Fibroblast of mammary gland (primary cell): ENCODE measurements around the gene CACNA1H.

Experiments
- DNase-seq: peaks from one replicate; pipeline ENCODE4 v3.0.0-alpha.2; 2010; ENCODE audit warnings: low read depth
- H3K4me3 ChIP-seq: 2 replicates; pipeline ENCODE4 v1.5.1; 2011; ENCODE audit warnings: low read depth, mild to moderate bottlenecking, low read length, moderate library complexity; ENCODE audit not compliant: control insufficient read depth
- TF ChIP-seq, protein P1 (sequence below): conservative IDR thresholded peaks from 2 replicates; pipeline ENCODE4 v1.5.1; 2011; ENCODE audit warnings: low read depth, low read length, inconsistent platforms; ENCODE audit not compliant: control insufficient read depth, insufficient read depth

Gene CACNA1H

DNA sequence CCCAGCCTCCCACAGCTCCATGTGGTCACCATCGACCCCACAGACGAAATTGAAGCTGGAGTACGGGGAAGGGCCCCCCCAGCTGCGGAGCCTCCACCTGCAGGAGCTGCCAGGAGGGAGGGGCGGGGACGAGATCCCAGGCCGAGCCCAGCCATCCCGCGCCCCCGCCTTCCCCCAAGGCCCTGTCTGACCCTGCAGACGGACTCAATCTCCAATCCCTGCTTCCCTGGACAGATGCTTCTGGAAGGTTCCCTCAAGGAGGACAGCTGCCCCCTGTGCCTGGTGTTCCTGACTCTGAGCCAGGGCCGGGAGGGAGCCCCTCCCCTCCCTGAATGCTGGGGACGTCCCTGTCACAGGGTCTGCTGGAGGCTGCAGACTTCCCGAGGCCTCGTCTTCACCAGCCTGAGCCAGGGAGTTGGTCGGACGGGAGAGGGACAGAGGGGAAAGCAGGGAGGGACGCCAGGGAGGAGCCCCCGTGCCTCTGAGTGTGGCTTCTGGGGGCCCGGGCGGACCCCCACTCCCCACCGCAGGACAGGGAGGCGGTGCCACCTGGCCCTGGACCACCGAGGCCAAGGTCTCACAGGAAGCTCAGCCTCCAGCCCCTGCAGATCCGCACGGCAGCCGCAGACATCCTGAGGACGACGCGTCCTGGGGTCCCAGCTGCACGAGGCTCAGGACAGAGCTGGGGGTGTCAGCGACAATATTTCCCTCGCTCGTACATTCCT, 35.6 kb upstream of the CACNA1H start:
- H3K4me3 ChIP-seq = no peak overlapping the region
- DNase-seq = no peak
- TF ChIP-seq, protein P1, sequence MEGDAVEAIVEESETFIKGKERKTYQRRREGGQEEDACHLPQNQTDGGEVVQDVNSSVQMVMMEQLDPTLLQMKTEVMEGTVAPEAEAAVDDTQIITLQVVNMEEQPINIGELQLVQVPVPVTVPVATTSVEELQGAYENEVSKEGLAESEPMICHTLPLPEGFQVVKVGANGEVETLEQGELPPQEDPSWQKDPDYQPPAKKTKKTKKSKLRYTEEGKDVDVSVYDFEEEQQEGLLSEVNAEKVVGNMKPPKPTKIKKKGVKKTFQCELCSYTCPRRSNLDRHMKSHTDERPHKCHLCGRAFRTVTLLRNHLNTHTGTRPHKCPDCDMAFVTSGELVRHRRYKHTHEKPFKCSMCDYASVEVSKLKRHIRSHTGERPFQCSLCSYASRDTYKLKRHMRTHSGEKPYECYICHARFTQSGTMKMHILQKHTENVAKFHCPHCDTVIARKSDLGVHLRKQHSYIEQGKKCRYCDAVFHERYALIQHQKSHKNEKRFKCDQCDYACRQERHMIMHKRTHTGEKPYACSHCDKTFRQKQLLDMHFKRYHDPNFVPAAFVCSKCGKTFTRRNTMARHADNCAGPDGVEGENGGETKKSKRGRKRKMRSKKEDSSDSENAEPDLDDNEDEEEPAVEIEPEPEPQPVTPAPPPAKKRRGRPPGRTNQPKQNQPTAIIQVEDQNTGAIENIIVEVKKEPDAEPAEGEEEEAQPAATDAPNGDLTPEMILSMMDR = no peak

DNA sequence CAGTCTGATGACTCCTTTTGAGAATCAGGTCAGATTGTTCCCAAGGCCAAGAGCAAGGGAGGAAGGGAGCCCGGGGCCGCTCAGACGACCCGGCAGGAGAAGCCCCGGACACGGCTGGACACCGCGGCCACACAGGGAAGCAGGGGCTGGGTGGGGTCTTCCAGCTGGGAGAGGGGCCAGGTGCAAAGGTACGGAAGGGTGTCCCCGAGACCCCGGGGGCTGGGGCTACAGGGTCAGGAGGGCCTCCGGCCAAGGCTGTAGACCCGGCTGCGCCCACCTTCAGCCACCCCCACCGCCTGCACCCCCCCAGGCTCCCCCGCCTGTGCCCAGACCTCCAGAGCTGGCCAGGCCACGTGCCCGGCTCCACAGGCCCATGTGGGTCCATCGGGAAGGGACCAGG, 35.0 kb upstream of the CACNA1H start:
- no peak for DNase-seq
- H3K4me3 ChIP-seq = no peak overlapping the region
- TF ChIP-seq, protein P1 = no peak

DNA sequence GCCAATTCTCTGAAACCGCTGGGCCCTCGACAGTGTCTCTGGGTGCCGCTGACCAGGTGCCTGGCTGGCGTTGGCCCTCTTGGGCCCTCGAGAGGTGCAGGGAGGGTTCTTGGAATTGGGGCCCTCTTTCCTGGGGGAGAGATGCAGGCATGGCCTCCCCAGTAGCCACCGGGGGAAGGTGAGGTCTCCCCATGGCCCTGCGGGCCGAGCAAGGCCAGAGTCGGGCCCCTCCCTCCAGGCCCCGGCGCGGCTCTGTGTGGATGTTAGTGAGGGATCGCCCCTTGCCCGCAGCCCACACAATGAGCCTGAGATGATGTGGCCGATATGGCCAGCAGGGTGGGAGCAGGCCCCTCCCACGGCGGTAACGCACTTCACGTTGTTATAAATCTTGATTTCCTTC, 33.8 kb upstream of the CACNA1H start:
- DNase-seq = no peak
- TF ChIP-seq, protein P1 = no peak
- H3K4me3 ChIP-seq = no peak overlapping the region

DNA sequence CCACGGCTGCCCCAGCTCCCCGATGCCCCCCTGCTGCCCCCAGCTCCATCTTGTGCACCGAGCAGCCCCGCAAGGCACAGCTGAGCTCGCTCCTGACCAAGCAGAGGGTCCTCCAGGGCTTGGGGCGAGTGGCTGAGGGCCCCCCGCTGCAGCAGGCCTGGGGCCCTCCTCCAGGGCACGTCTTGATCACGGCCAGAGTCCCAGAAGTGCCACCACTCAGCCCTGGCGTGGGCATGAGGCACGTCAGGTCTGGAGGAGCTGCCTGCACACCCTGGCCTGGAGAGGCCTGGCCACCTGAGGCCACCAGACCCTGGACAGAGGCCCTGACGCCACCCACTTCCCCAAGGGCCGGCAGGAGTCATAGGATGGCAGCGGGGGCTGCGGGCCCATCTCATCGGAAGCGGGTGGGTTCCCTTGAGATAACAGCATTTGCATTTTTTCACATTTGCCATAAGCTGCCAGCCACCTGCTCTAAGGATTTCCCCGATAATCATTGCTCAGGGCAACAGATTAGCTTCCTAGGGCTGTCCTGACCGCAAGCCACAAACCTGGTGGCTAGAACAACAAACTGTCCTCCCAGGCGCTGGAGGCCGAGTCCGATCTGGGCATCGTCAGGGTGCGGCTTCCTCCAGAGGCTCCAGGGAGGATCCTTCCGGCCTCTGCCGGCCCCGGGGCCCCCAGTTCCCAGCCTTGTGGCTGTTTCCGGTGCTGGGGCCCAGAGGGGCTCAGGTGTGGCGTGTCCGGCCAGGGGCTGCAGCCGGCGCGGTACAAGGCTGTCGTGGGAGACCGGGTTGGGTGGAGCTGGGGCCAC, 32.9 kb upstream of the CACNA1H start:
- H3K4me3 ChIP-seq = no peak overlapping the region
- TF ChIP-seq, protein P1 = no peak
- DNase-seq = no peak

DNA sequence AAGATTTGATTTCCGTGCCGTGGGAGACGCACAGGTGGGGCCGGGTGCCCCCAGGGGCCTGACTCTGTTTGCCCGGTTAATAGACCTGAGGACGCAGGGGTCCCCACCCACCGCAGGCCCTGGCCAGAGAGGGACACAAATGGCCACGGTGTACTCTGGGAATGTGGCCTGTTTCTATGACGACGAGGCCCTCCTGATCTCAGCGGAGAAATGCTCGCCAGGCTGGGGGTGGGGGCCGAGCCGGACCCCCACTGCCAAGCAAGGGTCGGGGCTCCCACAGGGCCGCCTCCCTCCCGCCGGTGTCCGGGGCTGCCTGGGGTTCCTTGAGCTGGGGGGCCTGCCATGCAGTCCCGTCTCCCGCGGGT, 32.3 kb upstream of the CACNA1H start:
- H3K4me3 ChIP-seq = no peak overlapping the region
- TF ChIP-seq, protein P1 = no peak
- no peak for DNase-seq

DNA sequence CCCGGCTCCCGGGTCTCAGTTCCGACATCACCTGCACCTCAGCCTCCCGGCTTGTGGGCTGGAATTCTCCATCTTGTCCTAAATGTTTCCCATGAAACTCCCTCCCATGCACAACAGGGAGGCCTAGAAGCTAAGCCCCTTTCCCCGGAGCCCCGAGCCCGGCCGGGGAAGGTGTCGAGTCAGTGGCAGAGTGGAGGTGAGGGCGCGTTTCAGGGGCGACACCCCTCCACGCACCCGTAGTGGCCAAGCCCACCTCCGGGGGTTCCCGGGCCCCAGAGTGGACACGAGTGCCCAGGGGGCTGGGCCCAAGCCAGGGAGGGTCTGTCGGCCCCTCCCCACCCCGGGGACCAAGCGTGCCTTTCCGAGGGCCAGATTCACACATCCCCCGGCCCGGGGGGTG, 31.9 kb upstream of the CACNA1H start:
- H3K4me3 ChIP-seq = no peak overlapping the region
- DNase-seq = no peak
- TF ChIP-seq, protein P1 = no peak
